Stomach (tissue), 9 donors: Measurements from ENCODE around the gene COL7A1. TPM values are rescaled to one million over a fixed set of nuclear protein-coding genes. Genes with fewer than 3 reads are reported as not detected.

ENCODE experiments used
- DNase-seq, 2 donors: peaks; one replicate each; pipeline versions ENCODE4 v3.0.0 to v3.0.0-alpha.2; 2013 to 2019
- H3K27ac ChIP-seq, 5 donors: fragments of 200-600 bp in 4 of 5; sonication (generic) in 4 of 5; one replicate each; pipeline ENCODE4 v1.5.1; 2013 to 2019; ENCODE audit warnings: mild to moderate bottlenecking in 1 of 5, moderate library complexity in 1 of 5
- H3K27me3 ChIP-seq, 3 donors: fragments of 200-600 bp; sonication (generic); one replicate each; pipeline ENCODE4 v1.5.1; 2017 to 2019; ENCODE audit warnings: mixed run types in 1 of 3
- H3K36me3 ChIP-seq, 4 donors: fragments of 200-600 bp; sonication (generic); 1 replicate in 3 of 4; 2 replicates in 1 of 4; pipeline ENCODE4 v1.5.1; 2016 to 2019
- H3K4me1 ChIP-seq, 4 donors: fragments of 200-600 bp; sonication (generic); one replicate each; pipeline ENCODE4 v1.5.1; 2016 to 2019
- H3K4me3 ChIP-seq, 4 donors: fragments of 200-600 bp; sonication (generic) in 3 of 4; one replicate each; pipeline ENCODE4 v1.5.1; 2016 to 2019; ENCODE audit warnings: mild to moderate bottlenecking in 1 of 4
- H3K9me3 ChIP-seq, 4 donors: fragments of 200-600 bp; sonication (generic); one replicate each; pipeline ENCODE4 v1.5.1; 2016 to 2019
- EP300 ChIP-seq: sonication (generic); formaldehyde crosslinking; IDR thresholded peaks from one replicate; pipeline ENCODE4 v1.6.1; 2017; ENCODE audit warnings: antibody characterized with exemption
- POLR2A ChIP-seq, 4 donors: fragments of 450-650 bp; IDR thresholded peaks; one replicate each; pipeline ENCODE4 v1.6.1; 2016; ENCODE audit warnings: antibody characterized with exemption in 4 of 4, control low read depth in 2 of 4, mild to moderate bottlenecking in 1 of 4, moderate library complexity in 1 of 4
- POLR2AphosphoS5 ChIP-seq, 3 donors: sonication (generic); formaldehyde crosslinking; IDR thresholded peaks; one replicate each; pipeline ENCODE4 v1.6.1; 2016; ENCODE audit warnings: antibody characterized with exemption in 3 of 3
- WGBS, 5 donors: extraction: QIAGEN DNeasy Blood & Tissue Kit in 3 of 5; methylation state at CpG; one replicate each; pipeline versions ENCODE4 v1.1.5 to v1.1.7; 2013 to 2018; 5-methylcytosine and 5-hydroxymethylcytosine counted together
- intact Hi-C: fragments of 100-400 bp; cut with DNase I; formaldehyde crosslinking; loops from one replicate; pipeline ENCODE4 v1.15.1; 2023; ENCODE audit warnings: low total_unique reads
- polyA plus RNA-seq, 3 donors: library from polyadenylated mRNA; stranded (reverse); fragments of 200-250 nt; gene quantifications; one replicate each; pipeline ENCODE4 v1.2.3, GENCODE V29; 2013
- total RNA-seq, 5 donors: library from RNA; depleted of rRNA; stranded (reverse); fragments of >200 nt; gene quantifications; one replicate each; pipeline versions ENCODE4 v1.1.0 to v1.2.3, GENCODE V29; 2014 to 2016
- TF ChIP-seq, protein P1 (sequence below), 7 experiments: fragments of 450-650 bp in 4 of 7; fragments of 200-600 bp in 3 of 7; sonication (generic) in 3 of 7; IDR thresholded peaks; one replicate each; pipeline ENCODE4 v1.5.1; 2016 to 2019; ENCODE audit warnings: antibody characterized with exemption in 7 of 7, control low read depth in 2 of 7, mild to moderate bottlenecking in 1 of 7
- donor health status: healthy with polysubstance abuse.
- donor health status: Bipolar disorder and iron deficiency.
- donor health status: healthy.

Gene COL7A1
- total and polyA plus RNA-seq, 8 donors: 1.8 to 123 (median 7.7) TPM

DNA sequence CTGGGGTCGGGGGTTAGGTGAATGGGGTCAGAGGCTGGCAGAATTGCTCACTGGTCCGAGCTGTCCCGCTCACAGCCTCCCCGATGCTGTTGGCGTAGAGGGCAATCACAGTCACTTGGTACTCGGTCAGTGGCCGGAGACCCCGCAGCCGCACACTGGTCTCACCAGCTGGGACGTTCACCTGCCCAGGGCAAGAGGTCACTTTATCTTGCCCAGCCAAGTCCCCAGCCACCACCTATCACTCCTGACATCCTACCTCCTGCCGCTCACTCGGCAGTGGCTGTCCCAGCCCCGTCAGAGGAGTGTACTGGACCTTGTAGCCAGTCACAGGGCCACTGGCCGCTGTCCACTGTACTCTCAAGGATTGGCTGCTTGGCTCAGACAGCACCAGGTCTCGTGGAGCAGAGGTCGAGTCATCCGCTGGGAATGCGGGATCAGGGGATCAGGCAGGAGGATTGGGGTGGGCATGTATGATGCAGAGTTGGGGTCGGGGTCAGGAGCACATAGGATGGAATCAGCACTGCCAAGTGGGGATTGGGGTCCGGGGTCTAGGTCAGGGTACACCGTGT lies 2.5 kb downstream of the COL7A1 start:
- Histone ChIP-seq H3K36me3 (peaks cover 0 to 14% (median 5%) of the 10 kb centered on the region in 4 donors), H3K27me3 (peaks cover 0 to 52% (median 4%) of the 10 kb centered on the region in 3 donors), H3K4me1 (peaks cover 13 to 24% (median 19%) of the 10 kb centered on the region in 4 donors), H3K9me3 (no peaks in the 10 kb centered on the region), H3K27ac (no peak overlapping the region), H3K4me3 (no peak overlapping the region)
- no peak for DNase-seq
- WGBS, 5 donors: 83 to 91% (median 87%) methylated on average over 21 of the region's 21 CpGs
- TF ChIP-seq EP300 (no peak), POLR2AphosphoS5 (IDR thresholded peaks at IDR 0.05) (no peak), POLR2A (IDR thresholded peaks at IDR 0.05) (no peak)
- TF ChIP-seq, protein P1, sequence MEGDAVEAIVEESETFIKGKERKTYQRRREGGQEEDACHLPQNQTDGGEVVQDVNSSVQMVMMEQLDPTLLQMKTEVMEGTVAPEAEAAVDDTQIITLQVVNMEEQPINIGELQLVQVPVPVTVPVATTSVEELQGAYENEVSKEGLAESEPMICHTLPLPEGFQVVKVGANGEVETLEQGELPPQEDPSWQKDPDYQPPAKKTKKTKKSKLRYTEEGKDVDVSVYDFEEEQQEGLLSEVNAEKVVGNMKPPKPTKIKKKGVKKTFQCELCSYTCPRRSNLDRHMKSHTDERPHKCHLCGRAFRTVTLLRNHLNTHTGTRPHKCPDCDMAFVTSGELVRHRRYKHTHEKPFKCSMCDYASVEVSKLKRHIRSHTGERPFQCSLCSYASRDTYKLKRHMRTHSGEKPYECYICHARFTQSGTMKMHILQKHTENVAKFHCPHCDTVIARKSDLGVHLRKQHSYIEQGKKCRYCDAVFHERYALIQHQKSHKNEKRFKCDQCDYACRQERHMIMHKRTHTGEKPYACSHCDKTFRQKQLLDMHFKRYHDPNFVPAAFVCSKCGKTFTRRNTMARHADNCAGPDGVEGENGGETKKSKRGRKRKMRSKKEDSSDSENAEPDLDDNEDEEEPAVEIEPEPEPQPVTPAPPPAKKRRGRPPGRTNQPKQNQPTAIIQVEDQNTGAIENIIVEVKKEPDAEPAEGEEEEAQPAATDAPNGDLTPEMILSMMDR (IDR thresholded peaks at IDR 0.05): no peak
- intact Hi-C loops: no loop called here

DNA sequence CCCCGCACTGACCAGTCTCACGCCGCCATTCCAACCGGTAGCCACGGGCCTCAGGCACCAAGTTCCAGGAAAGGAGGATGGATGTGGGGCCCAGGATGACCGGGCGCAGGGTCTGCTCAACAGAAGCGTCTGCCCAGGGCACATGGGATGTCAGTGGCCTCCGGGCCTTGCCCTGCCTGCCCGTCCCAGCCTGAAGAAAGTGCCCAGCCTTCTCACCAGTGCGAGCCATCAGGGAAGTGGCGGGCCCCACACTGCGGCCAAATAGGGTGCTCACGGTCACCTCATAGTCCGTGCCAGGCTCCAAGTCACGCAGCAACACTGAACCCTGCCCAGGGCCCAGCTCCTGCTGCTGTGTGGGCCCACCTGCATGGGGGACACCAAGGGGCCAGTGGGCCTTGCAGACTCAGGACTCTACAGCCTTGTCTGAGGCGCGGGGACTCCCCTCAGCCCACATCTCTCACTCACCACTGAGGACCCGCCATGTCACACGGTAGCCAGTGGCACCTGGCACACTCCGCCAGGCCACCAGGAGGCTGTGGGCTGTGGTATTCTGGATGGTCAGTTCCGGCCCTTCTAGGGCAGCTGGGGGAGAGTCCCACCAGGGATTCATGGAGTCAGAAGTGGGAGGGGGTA lies 3.1 kb downstream of the COL7A1 start:
- Histone ChIP-seq H3K27me3 (peaks cover 0 to 52% (median 4%) of the 10 kb centered on the region in 3 donors), H3K4me3 (no peak overlapping the region), H3K27ac (no peak overlapping the region), H3K4me1 (peaks cover 13 to 22% (median 18%) of the 10 kb centered on the region in 4 donors), H3K9me3 (no peaks in the 10 kb centered on the region), H3K36me3 (peaks cover 0 to 8% (median 0%) of the 10 kb centered on the region in 4 donors)
- intact Hi-C loops: no loop called here
- TF ChIP-seq POLR2AphosphoS5 (IDR thresholded peaks at IDR 0.05): no peak
- TF ChIP-seq POLR2A (IDR thresholded peaks at IDR 0.05): no peak
- TF ChIP-seq EP300: no peak
- TF ChIP-seq, protein P1 (IDR thresholded peaks at IDR 0.05): no peak
- no peak for DNase-seq
- WGBS, 5 donors: 85 to 93% (median 89%) methylated on average over 11 to 22 of the region's 22 CpGs

DNA sequence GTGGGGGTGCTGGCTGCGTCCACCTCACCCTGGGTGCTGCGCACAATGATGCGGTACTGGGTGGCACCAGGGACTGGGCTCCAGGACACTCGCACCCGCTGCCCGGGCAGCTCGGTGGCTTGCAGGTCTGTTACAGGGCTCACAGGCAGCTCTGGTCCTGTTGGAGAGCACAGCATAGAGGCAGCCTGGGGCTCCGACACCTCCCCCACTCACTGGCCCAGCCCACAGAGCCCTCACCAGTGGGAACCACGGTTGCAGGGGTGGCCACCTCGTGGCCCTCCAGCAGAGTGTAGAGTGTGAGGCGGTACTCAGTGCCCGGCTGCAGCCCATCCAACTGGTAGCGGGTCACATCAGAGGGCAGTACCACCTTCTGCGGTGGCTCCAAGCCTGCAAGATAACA lies 3.7 kb downstream of the COL7A1 start:
- 72 to 90% (median 87%) methylated on average over 4 to 14 of the region's 14 CpGs for WGBS, 5 donors
- peaks cover 13 to 22% (median 18%) of the 10 kb centered on the region in 4 donors for H3K4me1 ChIP-seq
- TF ChIP-seq POLR2A (IDR thresholded peaks at IDR 0.05): no peak
- TF ChIP-seq EP300: no peak
- no peak for TF ChIP-seq POLR2AphosphoS5 (IDR thresholded peaks at IDR 0.05)
- TF ChIP-seq, protein P1 (IDR thresholded peaks at IDR 0.05): no peak
- no peak for DNase-seq
- peaks cover 0 to 4% (median 1%) of the 10 kb centered on the region in 4 donors for H3K36me3 ChIP-seq
- peaks cover 0 to 52% (median 4%) of the 10 kb centered on the region in 3 donors for H3K27me3 ChIP-seq
- no peak overlapping the region for H3K4me3 ChIP-seq
- no peaks in the 10 kb centered on the region for H3K9me3 ChIP-seq
- H3K27ac ChIP-seq: no peak overlapping the region
- intact Hi-C loops: no loop called here

DNA sequence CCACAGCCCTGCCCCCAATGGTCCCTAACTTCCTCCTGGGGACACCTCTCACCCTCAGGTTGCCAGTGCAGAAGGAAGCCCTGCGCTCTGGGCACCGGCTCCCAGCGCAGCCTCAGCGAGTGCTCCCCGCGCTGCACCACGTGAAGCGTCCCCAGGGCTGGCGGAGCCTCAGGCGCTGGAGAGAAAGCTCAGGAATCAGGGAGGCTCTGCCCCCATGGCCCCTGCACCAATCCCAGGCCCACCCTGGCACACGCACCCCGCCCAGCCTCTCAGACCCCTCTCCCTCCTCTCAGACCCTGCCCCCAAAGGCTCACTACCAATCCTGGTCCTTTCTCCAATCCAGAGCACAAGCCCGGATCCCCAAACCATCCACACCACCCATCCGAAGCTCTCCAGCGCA lies 6.9 kb downstream of the COL7A1 start:
- intact Hi-C loops: no loop called here
- TF ChIP-seq, protein P1 (IDR thresholded peaks at IDR 0.05): no peak
- TF ChIP-seq POLR2A (IDR thresholded peaks at IDR 0.05) (no peak), EP300 (no peak), POLR2AphosphoS5 (IDR thresholded peaks at IDR 0.05) (no peak)
- DNase-seq: no peak
- WGBS, 5 donors: 50 to 69% (median 57%) methylated on average over 6 to 15 of the region's 15 CpGs
- Histone ChIP-seq H3K27me3 (peaks cover 0 to 29% (median 0%) of the 10 kb centered on the region in 3 donors), H3K4me1 (no peaks in the 10 kb centered on the region), H3K27ac (no peak overlapping the region), H3K4me3 (no peak overlapping the region), H3K9me3 (no peaks in the 10 kb centered on the region), H3K36me3 (peaks cover 0 to 11% (median 6%) of the 10 kb centered on the region in 4 donors)
